ENCODE results near the gene C3orf70.

DNA sequence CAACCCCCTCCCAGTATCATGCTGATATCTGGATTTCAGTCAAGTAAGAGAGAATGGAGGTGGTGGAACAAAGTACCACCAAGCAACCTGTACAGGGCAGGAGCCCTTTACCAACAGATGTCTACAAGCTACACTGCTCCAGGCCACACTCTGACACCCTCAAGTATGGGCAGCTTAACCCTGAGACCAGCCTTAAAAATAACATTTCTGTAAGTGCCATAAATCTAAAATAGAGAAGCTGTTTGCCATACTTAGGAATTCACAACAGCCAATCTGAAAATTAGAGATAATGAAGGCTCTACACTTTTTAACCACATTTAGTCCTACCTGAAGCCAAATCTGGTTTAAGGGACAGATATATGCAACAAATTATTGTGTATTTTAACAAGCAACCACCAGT, 59.7 kb downstream of the C3orf70 start:
- TF ChIP-seq, protein P1, sequence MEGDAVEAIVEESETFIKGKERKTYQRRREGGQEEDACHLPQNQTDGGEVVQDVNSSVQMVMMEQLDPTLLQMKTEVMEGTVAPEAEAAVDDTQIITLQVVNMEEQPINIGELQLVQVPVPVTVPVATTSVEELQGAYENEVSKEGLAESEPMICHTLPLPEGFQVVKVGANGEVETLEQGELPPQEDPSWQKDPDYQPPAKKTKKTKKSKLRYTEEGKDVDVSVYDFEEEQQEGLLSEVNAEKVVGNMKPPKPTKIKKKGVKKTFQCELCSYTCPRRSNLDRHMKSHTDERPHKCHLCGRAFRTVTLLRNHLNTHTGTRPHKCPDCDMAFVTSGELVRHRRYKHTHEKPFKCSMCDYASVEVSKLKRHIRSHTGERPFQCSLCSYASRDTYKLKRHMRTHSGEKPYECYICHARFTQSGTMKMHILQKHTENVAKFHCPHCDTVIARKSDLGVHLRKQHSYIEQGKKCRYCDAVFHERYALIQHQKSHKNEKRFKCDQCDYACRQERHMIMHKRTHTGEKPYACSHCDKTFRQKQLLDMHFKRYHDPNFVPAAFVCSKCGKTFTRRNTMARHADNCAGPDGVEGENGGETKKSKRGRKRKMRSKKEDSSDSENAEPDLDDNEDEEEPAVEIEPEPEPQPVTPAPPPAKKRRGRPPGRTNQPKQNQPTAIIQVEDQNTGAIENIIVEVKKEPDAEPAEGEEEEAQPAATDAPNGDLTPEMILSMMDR (IDR thresholded peaks at IDR 0.05), result no peak
- TF ChIP-seq POLR2A (IDR thresholded peaks at IDR 0.05), result no peak

Data from vagina (tissue), 2 donors.